SK-N-SH (cell line): Measurements from ENCODE around the gene H2BK1. TPM values are rescaled to one million over a fixed set of nuclear protein-coding genes. Genes with fewer than 3 reads are reported as not detected.

ENCODE experiments used
- CTCF ChIA-PET: fragments of 300-600, 350-600 bp; formaldehyde crosslinking; extraction: SDS; loops from one replicate; lab custom pipeline; 2021; lab: Yijun Ruan, JAX
- POLR2A ChIA-PET: fragments of 350-600 bp; sonication (Branson Sonifier 250); formaldehyde crosslinking; extraction: SDS; loops from one replicate; lab custom pipeline; 2020; ENCODE audit warnings: antibody characterized with exemption, inconsistent platforms; lab: Yijun Ruan, JAX
- DNase-seq: peaks from one replicate; pipeline ENCODE4 v3.0.0; 2012
- H2AFZ ChIP-seq: fragments of 200-600 bp; sonication (generic); 2 replicates; pipeline ENCODE4 v1.8.1; 2016; ENCODE audit warnings: antibody characterized with exemption, mild to moderate bottlenecking, low read depth
- H3F3A ChIP-seq: fragments of 200-600 bp; sonication (generic); replicated peaks from 2 replicates; pipeline ENCODE3; 2016; ENCODE audit warnings: antibody characterized with exemption, mild to moderate bottlenecking; ENCODE audit not compliant: insufficient read depth
- H3K27ac ChIP-seq, 2 experiments: fragments of 200-500 bp in 1 of 2; fragments of 200-600 bp in 1 of 2; sonication (Bioruptor generic) in 1 of 2; sonication (generic), shearing (Covaris generic) in 1 of 2; 2 replicates each; pipeline versions ENCODE4 v1.5.1 to v1.6.1; 2014 to 2016; ENCODE audit warnings: low read depth in 2 of 2, inconsistent platforms in 1 of 2, low read length in 1 of 2, mild to moderate bottlenecking in 1 of 2, mixed read lengths in 1 of 2
- H3K27me3 ChIP-seq: fragments of 200-600 bp; sonication (generic), shearing (Covaris generic); 2 replicates; pipeline ENCODE4 v1.6.1; 2016; ENCODE audit warnings: mixed run types; ENCODE audit not compliant: insufficient read depth
- H3K36me3 ChIP-seq, 2 experiments: fragments of 200-500 bp in 1 of 2; fragments of 200-600 bp in 1 of 2; sonication (Bioruptor generic) in 1 of 2; sonication (generic) in 1 of 2; replicated peaks in 1 of 2; 2 replicates each; pipeline versions ENCODE3 to v1.5.1; 2014 to 2016; ENCODE audit warnings: low read length in 1 of 2, mild to moderate bottlenecking in 1 of 2; ENCODE audit not compliant: insufficient read depth in 2 of 2, control insufficient read depth in 1 of 2
- H3K4me1 ChIP-seq, 2 experiments: fragments of 200-500 bp in 1 of 2; fragments of 200-600 bp in 1 of 2; sonication (Bioruptor generic) in 1 of 2; sonication (generic), shearing (Covaris generic) in 1 of 2; 2 replicates each; pipeline versions ENCODE4 v1.5.1 to v1.6.1; 2014 to 2016; ENCODE audit warnings: low read depth in 1 of 2, low read length in 1 of 2, mixed run types in 1 of 2; ENCODE audit not compliant: insufficient read depth in 2 of 2, control insufficient read depth in 1 of 2
- H3K4me2 ChIP-seq: fragments of 200-600 bp; sonication (generic), shearing (Covaris generic); 2 replicates; pipeline ENCODE4 v1.6.1; 2017; ENCODE audit warnings: mixed run types
- H3K4me3 ChIP-seq, 2 experiments: fragments of 200-500 bp in 1 of 2; fragments of 200-600 bp in 1 of 2; sonication (Bioruptor generic) in 1 of 2; sonication (generic), shearing (Covaris generic) in 1 of 2; 2 replicates each; pipeline versions ENCODE4 v1.5.1 to v1.8.1; 2014 to 2016; ENCODE audit warnings: low read depth in 2 of 2, inconsistent platforms in 1 of 2, low read length in 1 of 2, mild to moderate bottlenecking in 1 of 2, mixed read lengths in 1 of 2, moderate library complexity in 1 of 2
- H3K79me2 ChIP-seq: fragments of 200-600 bp; sonication (generic); 2 replicates; pipeline ENCODE4 v1.8.1; 2017; ENCODE audit warnings: mild to moderate bottlenecking; ENCODE audit not compliant: insufficient read depth
- H3K9ac ChIP-seq: fragments of 200-600 bp; sonication (generic); 2 replicates; pipeline ENCODE4 v1.6.1; 2017; ENCODE audit warnings: mixed run types
- H3K9me2 ChIP-seq: fragments of 200-600 bp; sonication (generic); 2 replicates; pipeline ENCODE4 v1.6.1; 2017; ENCODE audit warnings: mixed run types
- H3K9me3 ChIP-seq: fragments of 200-600 bp; sonication (generic); 2 replicates; pipeline ENCODE4 v1.6.1; 2017; ENCODE audit warnings: mixed run types, mild to moderate bottlenecking, moderate library complexity
- H4K20me1 ChIP-seq: fragments of 200-600 bp; sonication (generic); 2 replicates; pipeline ENCODE4 v1.6.1; 2017; ENCODE audit warnings: mild to moderate bottlenecking, mixed run types; ENCODE audit not compliant: insufficient read depth
- CHD2 ChIP-seq: fragments of 150-350 bp; IDR thresholded peaks from 2 replicates; pipeline ENCODE4 v1.6.1; 2018; ENCODE audit warnings: low read length; ENCODE audit not compliant: partially characterized antibody
- ELF1 ChIP-seq: IDR thresholded peaks from 2 replicates; pipeline ENCODE4 v1.4.0; 2012
- EZH2phosphoT487 ChIP-seq: fragments of 200-600 bp; sonication (generic); IDR thresholded peaks from 2 replicates; pipeline ENCODE4 v1.6.1; 2017; ENCODE audit warnings: low read depth, mixed run types, mild to moderate bottlenecking, antibody characterized with exemption, moderate library complexity, borderline replicate concordance
- GABPA ChIP-seq: IDR thresholded peaks from 2 replicates; pipeline ENCODE4 v1.4.0; 2012; ENCODE audit warnings: low read depth, mild to moderate bottlenecking
- JUND ChIP-seq: IDR thresholded peaks from 2 replicates; pipeline ENCODE4 v1.4.0; 2012
- MEF2A ChIP-seq: IDR thresholded peaks from 2 replicates; pipeline ENCODE4 v1.4.0; 2012; ENCODE audit warnings: low read depth, borderline replicate concordance
- NRF1 ChIP-seq: IDR thresholded peaks from 2 replicates; pipeline ENCODE4 v1.6.1; 2012; ENCODE audit warnings: low read depth, mild to moderate bottlenecking, low read length
- POLR2AphosphoS5 ChIP-seq: IDR thresholded peaks from 2 replicates; pipeline ENCODE4 v1.6.1; 2012; ENCODE audit warnings: low read depth, low read length
- RAD21 ChIP-seq: IDR thresholded peaks from 2 replicates; pipeline ENCODE4 v1.6.1; 2012; ENCODE audit warnings: mild to moderate bottlenecking, low read length
- RCOR1 ChIP-seq: fragments of 150-350 bp; IDR thresholded peaks from 2 replicates; pipeline ENCODE4 v1.6.1; 2017; ENCODE audit warnings: antibody characterized with exemption, low read length
- RFX5 ChIP-seq: IDR thresholded peaks from 2 replicates; pipeline ENCODE4 v1.6.1; 2012; ENCODE audit warnings: mild to moderate bottlenecking, improper control_type of control experiment, low read length
- SIN3A ChIP-seq: IDR thresholded peaks from 2 replicates; pipeline ENCODE4 v1.6.1; 2012; ENCODE audit warnings: low read depth, mild to moderate bottlenecking, low read length, moderate library complexity, borderline replicate concordance
- SMC3 ChIP-seq: IDR thresholded peaks from 2 replicates; pipeline ENCODE4 v1.6.1; 2012; ENCODE audit warnings: low read depth, low read length, improper control_type of control experiment
- TCF12 ChIP-seq: IDR thresholded peaks from 2 replicates; pipeline ENCODE4 v1.4.0; 2012
- TEAD4 ChIP-seq: IDR thresholded peaks from 2 replicates; pipeline ENCODE4 v1.4.0; 2012; ENCODE audit warnings: mild to moderate bottlenecking, borderline replicate concordance; ENCODE audit not compliant: insufficient read depth
- YY1 ChIP-seq: IDR thresholded peaks from 2 replicates; pipeline ENCODE4 v1.4.0; 2012; ENCODE audit warnings: low read depth, mild to moderate bottlenecking
- ZBTB33 ChIP-seq: IDR thresholded peaks from 2 replicates; pipeline ENCODE4 v1.4.0; 2012; ENCODE audit warnings: low read depth, borderline replicate concordance
- WGBS: methylation state at CpG from one replicate; pipeline ENCODE4 v1.1.6; 2017; ENCODE audit warnings: low lambda C conversion rate; 5-methylcytosine and 5-hydroxymethylcytosine counted together
- polyA plus RNA-seq, 3 experiments: library from polyadenylated mRNA; depleted of rRNA; stranded (reverse); fragments of >200 nt; gene quantifications; 2 replicates each; pipeline ENCODE4 v1.2.3, GENCODE V29; 2012
- TF ChIP-seq, protein P1 (sequence below): IDR thresholded peaks from 2 replicates; pipeline ENCODE4 v1.6.1; 2012; ENCODE audit warnings: mild to moderate bottlenecking, low read depth, low read length, moderate library complexity
- TF ChIP-seq, protein P2 (sequence below): fragments of 150-350 bp; IDR thresholded peaks from 2 replicates; pipeline ENCODE4 v1.6.1; 2016; ENCODE audit warnings: mild to moderate bottlenecking, low read depth, low read length

H2BK1 gene
- polyA plus RNA-seq, 1 of the 3 experiments (the other 2 are of a cell fraction), result not detected

- CTCF ChIA-PET, result interaction anchor here (1.1 to 1.5 kb wide), 4 partner anchors 11 to 110 kb away, joined by 3 to 4 read pairs (median 4); no protein-coding TSS in a partner anchor
- H2AFZ ChIP-seq, result no peak overlapping the region
- H4K20me1 ChIP-seq, result no peaks in the 10 kb centered on the region
- H3K79me2 ChIP-seq, result no peaks in the 10 kb centered on the region
- TF ChIP-seq EZH2phosphoT487, result no peak
- TF ChIP-seq RAD21, result no peak
- no peak for TF ChIP-seq ZBTB33
- no peak for TF ChIP-seq SMC3
- TF ChIP-seq, protein P1, sequence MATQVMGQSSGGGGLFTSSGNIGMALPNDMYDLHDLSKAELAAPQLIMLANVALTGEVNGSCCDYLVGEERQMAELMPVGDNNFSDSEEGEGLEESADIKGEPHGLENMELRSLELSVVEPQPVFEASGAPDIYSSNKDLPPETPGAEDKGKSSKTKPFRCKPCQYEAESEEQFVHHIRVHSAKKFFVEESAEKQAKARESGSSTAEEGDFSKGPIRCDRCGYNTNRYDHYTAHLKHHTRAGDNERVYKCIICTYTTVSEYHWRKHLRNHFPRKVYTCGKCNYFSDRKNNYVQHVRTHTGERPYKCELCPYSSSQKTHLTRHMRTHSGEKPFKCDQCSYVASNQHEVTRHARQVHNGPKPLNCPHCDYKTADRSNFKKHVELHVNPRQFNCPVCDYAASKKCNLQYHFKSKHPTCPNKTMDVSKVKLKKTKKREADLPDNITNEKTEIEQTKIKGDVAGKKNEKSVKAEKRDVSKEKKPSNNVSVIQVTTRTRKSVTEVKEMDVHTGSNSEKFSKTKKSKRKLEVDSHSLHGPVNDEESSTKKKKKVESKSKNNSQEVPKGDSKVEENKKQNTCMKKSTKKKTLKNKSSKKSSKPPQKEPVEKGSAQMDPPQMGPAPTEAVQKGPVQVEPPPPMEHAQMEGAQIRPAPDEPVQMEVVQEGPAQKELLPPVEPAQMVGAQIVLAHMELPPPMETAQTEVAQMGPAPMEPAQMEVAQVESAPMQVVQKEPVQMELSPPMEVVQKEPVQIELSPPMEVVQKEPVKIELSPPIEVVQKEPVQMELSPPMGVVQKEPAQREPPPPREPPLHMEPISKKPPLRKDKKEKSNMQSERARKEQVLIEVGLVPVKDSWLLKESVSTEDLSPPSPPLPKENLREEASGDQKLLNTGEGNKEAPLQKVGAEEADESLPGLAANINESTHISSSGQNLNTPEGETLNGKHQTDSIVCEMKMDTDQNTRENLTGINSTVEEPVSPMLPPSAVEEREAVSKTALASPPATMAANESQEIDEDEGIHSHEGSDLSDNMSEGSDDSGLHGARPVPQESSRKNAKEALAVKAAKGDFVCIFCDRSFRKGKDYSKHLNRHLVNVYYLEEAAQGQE, result no peak
- no peak for TF ChIP-seq NRF1
- no peak for TF ChIP-seq CHD2
- TF ChIP-seq JUND, result no peak
- TF ChIP-seq RCOR1, result no peak
- TF ChIP-seq SIN3A, result no peak
- TF ChIP-seq TEAD4, result no peak
- no peak for TF ChIP-seq MEF2A
- no peak for TF ChIP-seq YY1
- no peak for TF ChIP-seq GABPA
- TF ChIP-seq, protein P2, sequence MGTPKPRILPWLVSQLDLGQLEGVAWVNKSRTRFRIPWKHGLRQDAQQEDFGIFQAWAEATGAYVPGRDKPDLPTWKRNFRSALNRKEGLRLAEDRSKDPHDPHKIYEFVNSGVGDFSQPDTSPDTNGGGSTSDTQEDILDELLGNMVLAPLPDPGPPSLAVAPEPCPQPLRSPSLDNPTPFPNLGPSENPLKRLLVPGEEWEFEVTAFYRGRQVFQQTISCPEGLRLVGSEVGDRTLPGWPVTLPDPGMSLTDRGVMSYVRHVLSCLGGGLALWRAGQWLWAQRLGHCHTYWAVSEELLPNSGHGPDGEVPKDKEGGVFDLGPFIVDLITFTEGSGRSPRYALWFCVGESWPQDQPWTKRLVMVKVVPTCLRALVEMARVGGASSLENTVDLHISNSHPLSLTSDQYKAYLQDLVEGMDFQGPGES, result no peak
- no peak for TF ChIP-seq TCF12
- no peak for TF ChIP-seq POLR2AphosphoS5
- TF ChIP-seq RFX5, result no peak
- no peak for TF ChIP-seq ELF1
- TF ChIP-seq, all 33 proteins: peak for 0
- no peaks in the 10 kb centered on the region for H3K36me3 ChIP-seq
- H3K9me3 ChIP-seq, result no peaks in the 10 kb centered on the region
- WGBS, result 48% methylated on average over 7 of the region's 7 CpGs
- peaks cover 83% of the 10 kb centered on the region for H3K27me3 ChIP-seq
- no peaks in the 10 kb centered on the region for H3K9me2 ChIP-seq
- H3K4me1 ChIP-seq, result no peaks in the 10 kb centered on the region
- no peak overlapping the region for H3K4me2 ChIP-seq
- POLR2A ChIA-PET, result interaction anchor here (0.6 kb wide), 1 partner anchor 25 kb away, joined by 3 read pairs; no protein-coding TSS in a partner anchor
- H3F3A ChIP-seq, result no peaks in the 10 kb centered on the region
- no peak for DNase-seq
- no peak overlapping the region for H3K4me3 ChIP-seq
- H3K27ac ChIP-seq, result no peak overlapping the region
- H3K9ac ChIP-seq, result no peak overlapping the region
These were observed 16.1 kb downstream of the H2BK1 start for GRCh38 chr7:151194188-151194587.
